ENCODE measurements around the gene NEGR1. TPM values are rescaled to one million over a fixed set of nuclear protein-coding genes. Genes with fewer than 3 reads are reported as not detected.

The NEGR1 gene
- total RNA-seq, 4 donors from 2014 or later: 33.3 to 73.0 (median 54.1) TPM

GRCh38 chr1:71498542-71498941, 783.8 kb downstream of the NEGR1 start:
- no peak overlapping the region for H3K4me3 ChIP-seq
- H3K9me3 ChIP-seq: no peaks in the 10 kb centered on the region
- H3K4me1 ChIP-seq: no peaks in the 10 kb centered on the region
- H3K27ac ChIP-seq: no peak overlapping the region
- ATAC-seq: no peak
- no peak for TF ChIP-seq POLR2A (IDR thresholded peaks at IDR 0.05)
- TF ChIP-seq POLR2AphosphoS5 (IDR thresholded peaks at IDR 0.05): no peak
- TF ChIP-seq EP300 (IDR thresholded peaks at IDR 0.05): no peak
- TF ChIP-seq CTCF (IDR thresholded peaks at IDR 0.05): no peak
- H3K27me3 ChIP-seq: no peaks in the 10 kb centered on the region
- H3K36me3 ChIP-seq: no peaks in the 10 kb centered on the region

GRCh38 chr1:71494163-71494562, 788.2 kb downstream of the NEGR1 start:
- Histone ChIP-seq H3K27me3 (no peaks in the 10 kb centered on the region), H3K9me3 (no peaks in the 10 kb centered on the region), H3K4me1 (no peaks in the 10 kb centered on the region), H3K4me3 (no peak overlapping the region), H3K36me3 (no peaks in the 10 kb centered on the region), H3K27ac (no peak overlapping the region)
- no peak for ATAC-seq
- TF ChIP-seq POLR2AphosphoS5 (IDR thresholded peaks at IDR 0.05) (no peak), EP300 (IDR thresholded peaks at IDR 0.05) (no peak), POLR2A (IDR thresholded peaks at IDR 0.05) (no peak), CTCF (IDR thresholded peaks at IDR 0.05) (no peak)

GRCh38 chr1:71492298-71493041, 789.9 kb downstream of the NEGR1 start:
- TF ChIP-seq EP300 (IDR thresholded peaks at IDR 0.05): no peak
- TF ChIP-seq CTCF (IDR thresholded peaks at IDR 0.05): no peak
- TF ChIP-seq POLR2A (IDR thresholded peaks at IDR 0.05): no peak
- TF ChIP-seq POLR2AphosphoS5 (IDR thresholded peaks at IDR 0.05): no peak
- no peaks in the 10 kb centered on the region for H3K27me3 ChIP-seq
- H3K4me3 ChIP-seq: no peak overlapping the region
- no peak overlapping the region for H3K27ac ChIP-seq
- H3K4me1 ChIP-seq: no peaks in the 10 kb centered on the region
- no peaks in the 10 kb centered on the region for H3K36me3 ChIP-seq
- H3K9me3 ChIP-seq: no peaks in the 10 kb centered on the region
- ATAC-seq: no peak
- 78 to 82% methylated on average over 7 of the region's 7 CpGs for WGBS, 2 donors (ENCODE audit: low coverage in 1 of 2)

- Histone ChIP-seq H3K4me3 (no peak overlapping the region), H3K27ac (no peak overlapping the region), H3K4me1 (no peaks in the 10 kb centered on the region), H3K27me3 (no peaks in the 10 kb centered on the region), H3K9me3 (no peaks in the 10 kb centered on the region), H3K36me3 (no peaks in the 10 kb centered on the region)
- TF ChIP-seq POLR2AphosphoS5 (IDR thresholded peaks at IDR 0.05): no peak
- no peak for TF ChIP-seq POLR2A (IDR thresholded peaks at IDR 0.05)
- no peak for TF ChIP-seq CTCF (IDR thresholded peaks at IDR 0.05)
- TF ChIP-seq EP300 (IDR thresholded peaks at IDR 0.05): no peak
- 45 to 57% methylated on average over 5 of the region's 5 CpGs for WGBS, 2 donors (ENCODE audit: low coverage in 1 of 2)
- no peak for ATAC-seq
Measured at GRCh38 chr1:71490432-71490831, 791.9 kb downstream of the NEGR1 start.

- WGBS, 2 donors (ENCODE audit: low coverage in 1 of 2): 58 to 67% methylated on average over 2 to 3 of the region's 3 CpGs
- no peaks in the 10 kb centered on the region for H3K27me3 ChIP-seq
- ATAC-seq: no peak
- H3K9me3 ChIP-seq: no peaks in the 10 kb centered on the region
- H3K4me1 ChIP-seq: no peaks in the 10 kb centered on the region
- TF ChIP-seq EP300 (IDR thresholded peaks at IDR 0.05): no peak
- no peak for TF ChIP-seq POLR2A (IDR thresholded peaks at IDR 0.05)
- TF ChIP-seq POLR2AphosphoS5 (IDR thresholded peaks at IDR 0.05): no peak
- no peak for TF ChIP-seq CTCF (IDR thresholded peaks at IDR 0.05)
- no peaks in the 10 kb centered on the region for H3K36me3 ChIP-seq
- no peak overlapping the region for H3K4me3 ChIP-seq
- H3K27ac ChIP-seq: no peak overlapping the region
Measured at GRCh38 chr1:71488555-71489252, 793.6 kb downstream of the NEGR1 start.

All from gastroesophageal sphincter (tissue), 4 donors.